CD1c-positive myeloid dendritic cell (primary cell): ENCODE results near the gene ZNF488.
"Not testable (repeated sequence)": the region's sequence is repeated elsewhere in the genome, so short reads cannot be mapped to it uniquely, and the experiment has no call there.

Experiments used
- DNase-seq: peaks from one replicate; pipeline ENCODE4 v3.0.0-alpha.2; 2016; ENCODE audit errors: extremely low spot score

The ZNF488 gene, protein sequence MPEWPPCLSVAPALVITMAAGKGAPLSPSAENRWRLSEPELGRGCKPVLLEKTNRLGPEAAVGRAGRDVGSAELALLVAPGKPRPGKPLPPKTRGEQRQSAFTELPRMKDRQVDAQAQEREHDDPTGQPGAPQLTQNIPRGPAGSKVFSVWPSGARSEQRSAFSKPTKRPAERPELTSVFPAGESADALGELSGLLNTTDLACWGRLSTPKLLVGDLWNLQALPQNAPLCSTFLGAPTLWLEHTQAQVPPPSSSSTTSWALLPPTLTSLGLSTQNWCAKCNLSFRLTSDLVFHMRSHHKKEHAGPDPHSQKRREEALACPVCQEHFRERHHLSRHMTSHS

DNA sequence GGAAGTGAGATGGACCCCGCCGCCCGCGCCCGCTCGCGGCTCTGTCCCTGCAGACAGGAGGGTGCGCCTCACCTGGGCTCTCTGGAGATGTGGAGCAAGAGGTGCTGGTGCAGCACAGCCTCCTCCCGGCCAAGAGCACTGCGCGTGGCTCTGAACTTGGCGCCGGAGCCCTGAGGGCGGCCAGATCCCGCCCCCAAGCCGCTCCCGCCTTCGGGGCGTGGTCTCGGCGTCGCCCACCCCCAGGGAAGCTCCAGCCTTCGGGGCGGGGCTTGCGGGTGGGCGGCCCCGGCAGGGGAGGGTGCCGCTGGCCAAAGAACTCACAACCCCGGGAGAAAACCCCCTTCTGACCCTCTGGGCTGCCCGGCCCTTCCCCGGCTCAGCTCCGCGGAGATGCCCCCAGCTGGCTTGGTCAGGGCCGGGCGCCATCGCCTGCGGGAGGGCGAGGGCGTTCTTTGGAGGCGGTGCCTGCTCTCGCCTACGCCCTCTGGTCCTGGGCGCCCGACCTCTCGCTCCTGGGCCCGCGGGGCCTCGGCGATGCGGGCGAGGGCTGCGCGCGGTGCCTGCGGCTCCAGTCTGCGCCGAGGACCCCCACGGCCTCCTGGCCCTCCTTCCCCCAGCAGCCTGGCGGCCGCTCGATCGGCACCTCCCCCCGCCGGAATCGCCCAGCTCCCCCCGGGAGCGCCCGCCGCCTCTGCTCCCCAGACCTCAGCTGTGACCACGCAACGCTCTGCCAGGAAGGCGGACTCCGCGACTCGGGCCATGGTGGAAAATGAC, at the start of gene ZNF488:
ZNF488 (minus strand) TSS at position 146 of the 774 bp plus-strand sequence. CDS start 15,464 bp downstream, outside the sequence.
- DNase-seq = peak; percentile 67

DNA sequence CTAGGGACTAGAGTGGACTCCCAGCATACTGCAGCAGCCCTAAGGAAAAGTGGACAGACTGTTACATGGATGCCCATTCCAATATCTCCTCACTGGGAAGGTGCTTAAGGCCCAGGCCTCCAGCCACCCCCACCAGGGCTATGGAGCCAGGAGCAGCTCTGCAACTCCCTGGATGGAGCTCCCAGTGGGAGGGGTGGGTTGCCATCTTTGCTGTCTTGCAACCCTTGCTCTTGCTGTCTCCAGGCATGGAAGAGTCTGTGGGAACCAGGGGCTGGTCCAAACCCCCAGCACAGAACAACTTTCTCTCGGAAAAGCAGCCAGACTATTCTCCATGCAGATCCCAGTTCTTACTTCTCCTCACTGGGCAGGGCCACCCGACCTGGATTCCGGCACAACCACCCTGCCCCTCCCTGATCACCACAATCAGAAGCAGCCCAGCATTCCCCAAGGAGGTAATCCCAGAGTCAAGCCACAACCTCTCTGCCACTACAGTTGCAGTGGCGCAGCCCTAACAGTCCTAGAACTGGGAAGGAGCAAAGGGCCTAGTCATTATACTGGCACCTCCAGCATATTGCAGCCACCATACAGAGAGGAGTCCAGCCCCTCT, 41.8 kb upstream of the ZNF488 start:
- no peak for DNase-seq

DNA sequence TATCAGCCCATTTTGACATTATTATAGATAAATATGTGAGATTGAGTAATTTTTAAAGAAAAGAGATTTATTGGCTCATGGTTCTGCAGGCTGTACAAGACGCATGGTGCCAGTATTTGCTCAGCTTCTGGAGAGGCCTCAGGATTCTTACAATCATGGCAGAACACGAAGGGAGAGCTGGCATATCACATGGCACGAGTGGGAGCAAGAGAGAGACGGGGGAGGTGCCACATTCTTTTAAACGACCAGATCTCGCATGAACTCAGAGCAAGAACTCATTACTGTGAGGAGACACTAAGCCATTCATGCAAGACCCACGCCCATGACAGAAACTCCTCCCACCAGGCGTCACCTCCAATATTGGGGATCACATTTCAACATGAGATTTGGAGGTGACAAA, 40.1 kb upstream of the ZNF488 start:
- DNase-seq = no peak

DNA sequence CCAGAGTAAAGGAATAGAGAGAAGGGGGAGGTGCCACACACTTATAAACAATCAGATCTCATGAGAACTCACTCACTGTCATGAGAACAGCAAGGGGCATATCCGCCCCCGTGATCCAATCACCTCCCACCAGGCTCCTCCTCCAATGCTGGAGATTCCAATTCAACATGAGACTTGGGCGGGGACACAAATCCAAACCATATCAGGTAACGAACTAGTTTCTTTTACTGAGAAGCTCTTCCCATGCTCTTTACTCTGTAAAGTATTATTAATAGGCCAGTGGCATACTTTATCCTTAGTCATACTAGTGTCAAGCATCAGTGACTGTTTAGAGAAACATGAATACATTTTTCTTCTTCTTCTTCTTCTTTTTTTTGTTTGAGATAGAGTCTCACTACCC, 39.4 kb upstream of the ZNF488 start:
- DNase-seq = no peak

DNA sequence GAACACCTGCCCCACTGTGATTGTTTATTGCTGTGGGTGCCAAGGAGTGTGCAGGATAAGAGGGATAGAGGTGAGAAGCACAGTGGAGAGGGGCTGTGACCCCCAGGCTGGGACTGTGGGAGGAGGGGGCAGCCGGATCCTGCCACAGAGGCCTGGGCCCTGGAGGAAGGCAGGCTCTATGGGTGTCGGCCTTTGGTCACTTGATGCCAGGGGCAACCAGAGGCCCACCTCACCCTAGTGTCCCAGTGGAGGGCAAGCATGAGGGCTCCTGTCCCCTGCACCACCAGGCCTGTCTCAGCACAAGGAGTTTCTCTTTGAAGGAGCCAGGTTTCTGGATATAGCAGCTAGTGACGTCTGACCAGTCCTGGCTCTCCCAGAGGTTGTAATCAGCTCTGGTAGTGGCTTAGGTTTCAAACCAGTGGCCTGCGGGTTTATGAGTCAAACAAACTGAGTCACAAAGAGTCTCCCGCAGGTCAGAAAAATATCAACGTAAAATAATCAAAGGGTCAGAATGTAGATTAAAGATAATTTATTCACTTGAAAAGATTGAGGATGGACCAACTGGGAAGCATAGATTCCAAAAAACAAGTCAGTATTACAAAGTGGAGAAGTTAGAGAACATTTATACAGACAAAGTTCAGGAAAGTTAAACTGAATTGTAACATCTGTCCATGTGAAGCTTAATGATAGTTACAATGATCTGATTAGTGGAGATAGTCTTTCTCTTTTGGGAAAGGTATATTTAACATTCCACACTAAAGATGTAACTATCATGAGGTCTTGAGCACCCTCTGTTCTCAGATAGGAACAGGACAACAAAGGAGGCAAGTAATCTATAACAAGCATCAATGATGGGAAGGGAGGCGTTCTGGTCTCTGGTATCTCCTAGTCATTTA, 37.2 kb upstream of the ZNF488 start:
- no peak for DNase-seq

DNA sequence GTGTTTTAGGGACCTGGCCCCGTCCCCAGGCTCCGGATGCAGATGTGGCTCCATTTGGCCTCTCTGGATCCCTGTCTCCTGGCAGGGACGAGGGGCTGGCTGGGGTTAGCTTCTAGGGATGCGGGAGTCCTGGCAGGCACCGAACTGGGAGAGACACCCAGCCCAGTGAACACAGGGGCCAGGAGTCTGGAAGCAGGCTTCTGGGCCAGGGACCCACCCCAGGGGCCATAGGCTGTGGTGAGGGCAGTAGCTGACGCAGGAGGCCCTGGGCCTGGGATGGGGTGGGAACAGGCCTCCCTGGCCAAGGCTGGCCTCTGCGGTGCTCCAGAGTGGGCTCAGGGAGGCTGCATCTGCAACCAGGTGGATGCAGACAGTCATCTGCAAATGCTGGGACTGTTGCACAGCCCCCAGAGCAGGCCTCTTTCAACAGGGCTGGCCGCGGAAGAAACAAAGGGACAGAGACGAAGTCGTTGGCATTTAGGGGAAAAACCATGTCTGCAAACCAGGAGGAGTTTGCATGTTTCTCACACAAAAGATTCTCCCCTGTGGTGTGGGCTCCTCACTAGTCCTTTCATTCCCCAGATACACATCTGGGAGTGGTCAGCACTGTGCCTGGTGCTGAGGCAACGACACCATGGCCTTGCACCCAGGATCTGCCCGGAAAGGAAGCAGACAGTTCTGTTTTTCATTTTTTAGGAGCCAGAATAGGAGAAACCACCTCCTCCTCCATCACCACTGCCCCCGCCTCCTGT, 36.4 kb upstream of the ZNF488 start:
- DNase-seq = no peak

DNA sequence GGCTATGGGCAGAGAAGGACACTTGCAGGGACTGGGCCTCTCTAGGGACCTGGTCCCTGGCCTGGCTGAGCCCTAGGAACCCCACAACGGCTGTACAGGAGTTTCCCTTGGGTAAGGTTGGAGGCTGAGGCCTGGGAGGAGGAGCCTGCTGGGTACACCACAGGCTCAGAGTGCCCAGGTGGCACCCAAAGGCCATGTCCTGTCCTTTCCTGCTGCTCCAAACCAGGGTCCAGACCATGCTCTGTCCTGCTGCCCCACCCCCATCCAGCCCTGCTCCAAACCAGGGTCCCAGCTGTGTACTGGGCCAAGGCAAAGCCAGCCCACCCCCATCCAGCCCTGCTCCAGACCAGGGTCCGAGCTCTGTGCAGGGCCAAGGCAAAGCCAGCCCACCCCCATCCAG, 35.3 kb upstream of the ZNF488 start:
- DNase-seq = no peak

DNA sequence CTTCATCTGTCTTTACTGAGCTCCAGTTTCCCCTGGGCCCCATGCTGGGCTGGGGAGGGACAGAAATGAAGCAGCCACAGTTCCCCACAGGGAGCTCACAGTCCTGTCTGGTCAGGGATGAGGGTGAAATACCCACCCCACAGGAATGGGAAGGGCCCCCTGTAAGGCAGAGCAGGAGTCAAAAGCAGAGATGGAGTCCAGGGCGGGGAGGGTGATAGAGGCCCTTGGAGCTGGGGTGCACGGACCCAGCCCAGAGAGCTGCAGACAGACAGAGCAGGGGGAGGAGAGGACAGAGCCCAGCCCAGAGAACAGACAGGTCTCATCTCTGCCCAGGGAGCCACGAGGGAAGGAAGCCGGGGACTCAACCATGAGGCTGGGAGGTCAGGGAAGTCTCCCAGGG, 34.9 kb upstream of the ZNF488 start:
- no peak for DNase-seq

DNA sequence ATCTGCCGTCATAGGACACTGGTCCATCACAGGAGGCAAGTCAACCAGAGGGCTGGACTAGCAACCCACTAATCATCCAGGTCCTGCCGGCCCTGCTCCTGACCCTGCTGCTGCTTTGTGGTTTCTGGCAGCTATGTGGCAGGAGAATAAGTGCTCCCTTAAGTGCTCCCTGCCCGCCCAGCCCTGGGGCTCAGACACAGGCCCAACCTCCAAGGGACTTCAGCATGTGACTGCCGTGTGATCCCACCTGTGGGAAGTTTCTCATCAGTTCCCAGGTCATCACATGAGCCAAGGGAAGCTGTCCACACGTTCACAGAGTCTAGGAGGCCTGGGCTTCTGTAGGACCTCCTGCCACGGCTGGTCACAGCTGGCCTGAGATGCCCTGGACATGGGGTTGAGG, 34.2 kb upstream of the ZNF488 start:
- DNase-seq = no peak

DNA sequence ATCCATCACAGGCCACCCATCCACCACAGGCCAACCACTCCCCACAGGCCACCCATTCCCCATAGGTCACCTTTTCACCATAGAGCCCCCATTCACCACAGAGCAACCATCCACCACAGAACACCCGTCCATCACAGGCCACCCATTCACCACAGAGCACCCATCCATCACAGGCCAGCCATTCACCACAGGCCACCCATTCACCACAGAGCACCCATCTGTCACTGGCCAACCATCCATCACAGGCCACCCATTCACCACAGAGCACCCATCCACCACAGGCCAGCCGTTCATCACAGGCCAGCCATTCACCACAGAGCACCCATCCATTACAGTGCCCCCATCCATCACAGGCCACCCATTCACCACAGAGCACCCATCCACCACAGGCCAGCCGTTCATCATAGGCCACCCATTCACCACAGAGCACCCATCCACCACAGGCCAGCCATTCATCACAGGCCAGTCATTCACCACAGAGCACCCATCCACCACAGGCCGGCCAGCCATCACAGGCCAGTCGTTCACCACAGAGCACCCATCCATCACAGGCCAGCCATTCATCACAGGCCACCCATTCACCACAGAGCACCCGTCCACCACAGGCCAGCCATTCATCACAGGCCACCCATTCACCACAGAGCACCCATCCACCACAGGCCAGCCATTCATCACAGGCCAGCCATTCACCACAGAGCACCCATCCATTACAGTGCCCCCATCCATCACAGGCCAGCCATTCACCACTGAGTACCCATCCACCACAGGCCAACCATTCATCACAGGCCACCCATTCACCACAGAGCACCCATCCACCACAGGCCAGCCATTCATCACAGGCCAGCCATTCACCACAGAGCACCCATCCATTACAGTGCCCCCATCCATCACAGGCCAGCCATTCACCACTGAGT, 32.5 kb upstream of the ZNF488 start:
- DNase-seq = not testable (repeated sequence)

DNA sequence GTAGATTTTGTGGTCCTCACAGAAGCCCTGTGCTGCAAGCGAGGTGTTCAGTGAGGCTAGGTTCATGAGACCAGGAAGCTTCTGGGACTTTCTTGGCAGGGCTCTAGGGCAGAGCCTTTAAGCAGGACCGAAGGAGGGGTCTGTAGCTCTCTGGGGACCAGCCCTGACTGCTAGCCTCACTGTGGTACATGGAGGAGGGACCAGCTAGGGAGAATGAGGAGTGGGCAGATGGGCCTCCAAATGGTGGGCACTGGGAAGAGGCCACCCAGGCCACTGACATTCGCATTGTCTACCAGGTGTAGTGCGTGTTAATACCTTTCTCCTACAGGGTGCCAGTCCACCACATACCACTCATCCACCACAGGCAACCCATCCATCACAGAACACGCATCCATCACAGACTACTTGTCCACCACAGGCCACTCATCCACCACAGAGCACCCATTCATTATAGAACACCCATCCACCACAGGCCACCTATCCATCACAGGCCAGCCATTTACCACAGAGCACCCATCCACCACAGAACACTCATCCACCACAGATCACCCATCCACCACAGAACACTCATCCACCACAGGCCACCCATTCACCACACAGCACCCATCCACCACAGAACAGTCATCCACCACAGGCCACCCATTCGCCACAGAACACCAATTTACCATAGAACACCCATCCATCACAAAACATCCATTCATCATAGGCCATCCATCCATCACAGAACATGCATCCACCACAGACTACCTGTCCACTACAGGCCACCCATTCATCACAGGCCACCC, 31.6 kb upstream of the ZNF488 start:
- no peak for DNase-seq

DNA sequence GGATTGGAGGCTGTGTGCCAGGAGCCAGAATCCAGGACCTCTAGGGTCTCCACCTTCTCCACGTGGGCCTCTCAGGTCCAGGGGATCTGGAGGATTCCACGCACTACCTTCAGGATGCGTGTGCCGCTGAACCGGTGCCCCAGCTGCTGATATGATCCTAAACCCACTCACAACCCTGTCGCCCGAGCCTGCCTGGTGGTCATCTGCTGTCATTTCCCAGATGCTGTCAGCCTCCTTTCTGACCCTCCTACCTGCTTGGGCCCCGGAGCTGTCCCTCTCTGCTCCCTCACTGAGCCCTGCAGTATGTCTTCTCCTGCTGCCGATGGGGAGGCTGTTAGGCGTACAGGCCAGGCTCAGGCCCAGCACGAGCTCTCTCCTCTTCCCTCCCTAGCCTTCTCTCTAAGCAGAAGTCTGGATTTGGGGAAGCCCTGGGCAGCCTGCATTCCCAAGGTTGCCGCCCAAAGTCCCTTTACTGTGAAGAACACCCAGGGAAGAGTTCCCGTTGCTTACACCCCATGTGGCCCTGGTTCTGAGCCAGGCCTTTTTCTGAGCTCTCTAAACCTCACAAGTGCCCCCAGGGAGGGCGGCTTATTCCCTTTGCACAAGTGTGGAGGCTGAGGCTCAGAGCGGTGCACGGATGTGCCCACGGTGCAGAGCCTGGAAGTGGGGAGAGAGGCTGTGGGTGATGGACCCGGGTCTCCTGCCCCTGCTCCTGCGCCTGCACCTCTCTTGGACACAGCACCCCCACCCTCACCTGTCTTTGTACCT, 30.8 kb upstream of the ZNF488 start:
- DNase-seq = no peak

DNA sequence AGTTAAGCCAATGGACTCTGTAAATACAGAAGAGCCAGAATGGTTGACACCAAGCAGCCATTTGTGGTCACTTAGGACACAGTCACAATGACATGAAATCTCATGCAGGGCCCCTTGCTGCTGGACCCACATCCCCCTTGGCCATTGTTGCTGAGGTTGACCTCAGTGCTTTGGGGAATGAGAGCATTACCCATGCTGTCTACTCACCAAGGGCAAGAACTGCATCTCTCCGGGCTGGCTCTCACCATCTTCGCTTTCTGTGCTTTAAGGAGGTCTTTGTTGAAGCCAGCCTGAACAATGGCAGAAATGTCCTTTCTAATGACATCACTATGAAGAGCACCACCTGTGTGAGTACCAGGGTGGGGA, 30.1 kb upstream of the ZNF488 start:
- DNase-seq = no peak

DNA sequence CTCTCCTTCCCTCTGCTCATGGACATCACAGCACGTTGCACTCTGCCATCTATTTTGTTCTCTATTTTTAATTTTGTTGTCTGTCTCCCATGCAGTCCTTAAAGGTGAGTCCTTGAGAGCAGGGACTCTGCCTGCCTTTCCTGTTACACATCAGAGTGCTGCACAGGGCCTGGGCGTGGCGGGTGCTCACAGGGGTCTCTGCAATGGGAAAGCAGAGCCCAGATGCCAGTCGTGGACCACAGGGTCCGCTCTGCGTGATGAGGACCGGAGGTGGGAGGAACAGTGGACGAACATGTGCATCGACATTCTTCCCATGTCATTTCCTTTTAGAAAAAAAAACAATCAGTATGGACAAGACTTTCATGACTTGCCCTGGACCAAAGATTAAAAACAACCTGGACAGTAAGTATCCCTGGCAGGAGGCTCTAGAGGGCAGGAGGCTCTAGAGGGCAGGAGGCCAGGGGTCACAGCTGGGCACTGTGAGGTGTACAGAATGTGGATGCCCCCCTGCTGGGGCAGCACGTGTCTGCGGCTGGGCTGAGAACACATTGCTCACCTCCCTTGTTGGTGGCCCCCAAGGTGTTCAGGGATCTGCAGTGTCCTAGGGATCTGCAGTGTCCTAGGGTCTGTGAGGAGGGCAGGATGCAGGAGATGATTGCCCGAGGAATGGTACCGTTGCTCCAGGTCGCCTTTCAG, 29.6 kb upstream of the ZNF488 start:
- no peak for DNase-seq

DNA sequence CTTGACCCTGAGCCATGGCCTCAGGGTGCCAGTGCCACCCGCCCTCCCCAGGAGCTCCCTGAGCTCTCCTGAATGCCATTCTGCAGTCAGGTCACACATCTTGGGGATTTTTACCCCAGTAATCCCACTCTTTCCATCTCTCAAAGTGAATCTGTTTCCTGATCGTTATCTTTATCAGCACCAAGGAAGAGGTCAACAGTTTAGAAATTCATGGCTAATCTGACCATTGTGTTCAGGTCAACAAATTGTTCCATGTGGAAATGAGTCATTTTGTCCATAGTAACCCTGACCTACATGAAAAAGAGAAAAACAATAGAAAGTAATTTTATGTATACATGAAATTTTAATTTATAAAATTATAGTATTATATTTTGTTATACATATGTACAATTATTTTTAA, 28.8 kb upstream of the ZNF488 start:
- no peak for DNase-seq

DNA sequence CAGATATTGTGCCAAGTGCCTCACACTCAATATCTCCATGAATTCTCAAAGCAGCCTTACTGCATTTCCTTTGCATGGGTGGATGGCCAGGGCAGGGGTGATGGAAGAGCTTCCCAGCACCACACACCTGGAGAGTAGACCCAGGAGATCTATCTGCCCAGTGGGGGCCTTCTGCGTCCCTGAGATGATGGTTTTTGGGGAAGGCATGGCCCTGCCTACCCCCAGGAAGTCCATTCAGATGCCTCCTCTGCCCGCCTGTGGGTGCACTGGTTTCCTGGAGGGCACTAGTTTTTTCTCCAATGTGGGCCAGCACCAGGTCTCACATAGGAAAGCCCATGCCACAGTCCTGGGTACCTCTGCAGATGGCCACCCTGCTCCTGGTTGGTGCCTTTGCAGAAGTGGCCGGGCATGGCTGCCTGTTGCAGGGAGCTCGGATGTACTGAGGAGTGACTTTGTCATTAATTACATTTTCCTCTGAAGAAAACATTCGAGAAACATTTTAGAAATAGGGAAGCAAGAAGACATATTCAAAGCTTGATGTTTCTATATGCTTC, 28.2 kb upstream of the ZNF488 start:
- DNase-seq = no peak

DNA sequence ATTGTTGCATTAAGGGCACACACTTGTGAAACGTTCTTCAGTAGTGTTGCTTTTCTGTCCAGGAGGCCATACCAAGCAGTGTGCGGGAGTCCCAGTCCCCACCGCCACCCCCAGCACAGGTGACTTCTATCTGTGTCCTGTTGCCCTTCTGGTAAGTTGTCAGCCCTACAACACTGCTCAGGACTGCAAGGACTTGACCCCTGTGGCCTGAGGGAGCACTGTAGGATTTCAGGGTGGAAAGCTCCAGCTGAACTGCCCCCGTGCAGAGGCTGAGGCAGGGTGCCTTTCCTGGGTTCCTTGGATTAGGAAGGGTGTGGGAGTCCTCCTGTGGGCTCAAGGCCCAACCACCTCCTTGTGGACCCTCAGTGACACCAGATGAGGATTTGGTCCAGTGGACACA, 26.8 kb upstream of the ZNF488 start:
- no peak for DNase-seq

DNA sequence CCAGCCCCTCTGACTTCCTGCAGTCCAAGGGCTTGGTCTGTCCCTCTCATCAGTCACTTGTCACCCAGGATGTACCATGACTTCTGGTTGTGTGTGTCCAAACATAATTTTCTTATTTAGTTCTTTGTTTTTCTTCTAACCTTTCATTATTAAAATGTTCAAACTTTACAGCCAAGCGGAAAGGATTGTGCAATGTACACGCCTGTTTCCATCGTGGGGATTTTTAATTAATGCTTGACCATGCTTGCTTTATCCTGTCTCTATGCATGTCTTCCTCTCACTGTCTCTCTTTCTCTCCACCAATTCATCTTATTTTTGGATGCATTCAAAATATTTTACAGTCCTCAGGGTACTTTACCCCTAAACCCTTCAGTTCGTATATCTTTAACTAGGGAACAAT, 26.2 kb upstream of the ZNF488 start:
- no peak for DNase-seq
